ENCODE measurements around the gene TMEM156. TPM values are rescaled to one million over a fixed set of nuclear protein-coding genes. Genes with fewer than 3 reads are reported as not detected.

TMEM156 gene
- total RNA-seq, 1 donor, result not detected

DNA sequence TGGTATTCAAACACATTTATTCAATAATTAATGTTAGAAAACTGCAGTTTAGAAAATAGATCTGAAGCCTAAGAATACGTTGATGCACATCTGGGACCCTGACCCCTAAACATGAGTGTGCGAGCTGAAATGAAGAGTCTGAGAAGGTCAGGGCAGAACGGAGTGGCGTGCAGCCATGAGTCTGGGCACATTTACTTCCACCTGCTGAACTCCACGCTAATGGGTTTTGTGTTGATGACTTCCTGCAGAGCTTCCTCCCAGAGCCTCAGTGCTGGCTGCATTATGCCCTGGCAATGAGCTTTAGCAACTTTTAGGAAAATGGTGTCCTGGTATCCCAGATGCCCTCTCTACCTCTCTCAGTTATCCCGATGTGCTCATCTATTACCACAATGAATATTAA, 111.5 kb downstream of the TMEM156 start:
- no peaks in the 10 kb centered on the region for H3K27me3 ChIP-seq (ENCODE audit: insufficient read depth, low read length)
- H3K36me3 ChIP-seq (ENCODE audit: insufficient read depth, low read length), result peaks cover 81% of the 10 kb centered on the region
- H3K4me3 ChIP-seq (ENCODE audit: insufficient read depth, low read length), result no peak overlapping the region
- no peak overlapping the region for H3K27ac ChIP-seq (ENCODE audit: low read depth, low read length)
- no peaks in the 10 kb centered on the region for H3K79me2 ChIP-seq (ENCODE audit: insufficient read depth, low read length)
- peaks cover 2% of the 10 kb centered on the region for H4K20me1 ChIP-seq (ENCODE audit: insufficient read depth, low read length)
- no peak overlapping the region for H3K4me2 ChIP-seq (ENCODE audit: insufficient read depth, low read length)
- TF ChIP-seq, protein P1, sequence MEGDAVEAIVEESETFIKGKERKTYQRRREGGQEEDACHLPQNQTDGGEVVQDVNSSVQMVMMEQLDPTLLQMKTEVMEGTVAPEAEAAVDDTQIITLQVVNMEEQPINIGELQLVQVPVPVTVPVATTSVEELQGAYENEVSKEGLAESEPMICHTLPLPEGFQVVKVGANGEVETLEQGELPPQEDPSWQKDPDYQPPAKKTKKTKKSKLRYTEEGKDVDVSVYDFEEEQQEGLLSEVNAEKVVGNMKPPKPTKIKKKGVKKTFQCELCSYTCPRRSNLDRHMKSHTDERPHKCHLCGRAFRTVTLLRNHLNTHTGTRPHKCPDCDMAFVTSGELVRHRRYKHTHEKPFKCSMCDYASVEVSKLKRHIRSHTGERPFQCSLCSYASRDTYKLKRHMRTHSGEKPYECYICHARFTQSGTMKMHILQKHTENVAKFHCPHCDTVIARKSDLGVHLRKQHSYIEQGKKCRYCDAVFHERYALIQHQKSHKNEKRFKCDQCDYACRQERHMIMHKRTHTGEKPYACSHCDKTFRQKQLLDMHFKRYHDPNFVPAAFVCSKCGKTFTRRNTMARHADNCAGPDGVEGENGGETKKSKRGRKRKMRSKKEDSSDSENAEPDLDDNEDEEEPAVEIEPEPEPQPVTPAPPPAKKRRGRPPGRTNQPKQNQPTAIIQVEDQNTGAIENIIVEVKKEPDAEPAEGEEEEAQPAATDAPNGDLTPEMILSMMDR (IDR thresholded peaks at IDR 0.05; ENCODE audit: extremely low read depth, low read depth, low read length), result no peak
- H3K9me3 ChIP-seq (ENCODE audit: low read depth, low read length), result no peaks in the 10 kb centered on the region
- H3K4me1 ChIP-seq (ENCODE audit: insufficient read depth, low read length), result no peaks in the 10 kb centered on the region
- DNase-seq (ENCODE audit: insufficient read length, low spot score, missing footprints), result no peak
- no peak overlapping the region for H2AFZ ChIP-seq (ENCODE audit: low read length)

DNA sequence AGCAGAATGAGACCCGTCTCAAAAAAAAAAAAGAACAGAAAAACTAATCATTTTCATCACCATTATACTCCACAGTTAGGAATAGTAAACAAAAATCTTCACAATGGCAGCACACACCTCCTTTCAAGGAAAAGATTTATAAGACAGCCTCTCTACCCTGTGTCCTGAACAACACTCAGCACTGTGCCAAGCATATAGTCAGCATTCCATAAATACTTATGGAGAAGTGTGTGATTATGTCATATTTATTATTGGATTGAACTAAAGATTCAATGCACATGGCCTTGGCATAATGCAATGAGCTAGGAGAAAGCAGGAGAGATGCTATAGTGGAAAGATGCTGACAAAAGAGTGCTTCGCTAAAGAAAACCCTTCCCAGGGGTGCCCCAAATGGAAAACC, 112.0 kb downstream of the TMEM156 start:
- TF ChIP-seq, protein P1 (IDR thresholded peaks at IDR 0.05; ENCODE audit: extremely low read depth, low read depth, low read length), result no peak
- Histone ChIP-seq H4K20me1 (ENCODE audit: insufficient read depth, low read length) (peaks cover 2% of the 10 kb centered on the region), H3K9me3 (ENCODE audit: low read depth, low read length) (no peaks in the 10 kb centered on the region), H3K27me3 (ENCODE audit: insufficient read depth, low read length) (no peaks in the 10 kb centered on the region), H3K27ac (ENCODE audit: low read depth, low read length) (no peak overlapping the region), H3K79me2 (ENCODE audit: insufficient read depth, low read length) (no peaks in the 10 kb centered on the region), H3K4me2 (ENCODE audit: insufficient read depth, low read length) (no peak overlapping the region), H3K4me1 (ENCODE audit: insufficient read depth, low read length) (no peaks in the 10 kb centered on the region), H2AFZ (ENCODE audit: low read length) (no peak overlapping the region), H3K36me3 (ENCODE audit: insufficient read depth, low read length) (peaks cover 81% of the 10 kb centered on the region), H3K4me3 (ENCODE audit: insufficient read depth, low read length) (no peak overlapping the region)
- DNase-seq (ENCODE audit: insufficient read length, low spot score, missing footprints), result peak; percentile 57

DNA sequence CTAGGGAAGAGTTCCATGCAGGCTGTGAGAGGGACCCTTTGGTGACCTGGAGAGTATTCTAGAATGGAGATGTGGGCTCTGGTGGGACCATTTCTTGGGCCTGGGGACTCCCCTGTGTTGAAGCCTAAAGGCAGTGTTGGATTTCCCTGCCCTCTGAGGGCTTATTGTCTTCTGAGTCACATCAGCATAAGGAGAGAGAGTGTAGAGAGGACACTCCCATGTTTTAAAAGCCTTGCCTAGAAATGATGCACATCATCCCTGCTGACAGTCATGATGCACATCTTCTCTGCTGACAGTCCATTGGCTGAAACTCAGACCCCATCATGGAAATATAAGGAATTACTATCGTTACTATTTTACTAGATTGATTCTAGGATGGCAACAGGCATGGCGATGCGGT, 112.7 kb downstream of the TMEM156 start:
- no peaks in the 10 kb centered on the region for H3K79me2 ChIP-seq (ENCODE audit: insufficient read depth, low read length)
- no peak overlapping the region for H3K4me2 ChIP-seq (ENCODE audit: insufficient read depth, low read length)
- H3K4me1 ChIP-seq (ENCODE audit: insufficient read depth, low read length), result no peaks in the 10 kb centered on the region
- TF ChIP-seq, protein P1 (IDR thresholded peaks at IDR 0.05; ENCODE audit: extremely low read depth, low read depth, low read length), result no peak
- no peak overlapping the region for H2AFZ ChIP-seq (ENCODE audit: low read length)
- no peaks in the 10 kb centered on the region for H3K27me3 ChIP-seq (ENCODE audit: insufficient read depth, low read length)
- no peak overlapping the region for H3K4me3 ChIP-seq (ENCODE audit: insufficient read depth, low read length)
- peak overlapping the region; percentile 12 for H3K27ac ChIP-seq (ENCODE audit: low read depth, low read length)
- H3K9me3 ChIP-seq (ENCODE audit: low read depth, low read length), result no peaks in the 10 kb centered on the region
- peak; percentile 59 for DNase-seq (ENCODE audit: insufficient read length, low spot score, missing footprints)
- peaks cover 2% of the 10 kb centered on the region for H4K20me1 ChIP-seq (ENCODE audit: insufficient read depth, low read length)
- peaks cover 81% of the 10 kb centered on the region for H3K36me3 ChIP-seq (ENCODE audit: insufficient read depth, low read length)

DNA sequence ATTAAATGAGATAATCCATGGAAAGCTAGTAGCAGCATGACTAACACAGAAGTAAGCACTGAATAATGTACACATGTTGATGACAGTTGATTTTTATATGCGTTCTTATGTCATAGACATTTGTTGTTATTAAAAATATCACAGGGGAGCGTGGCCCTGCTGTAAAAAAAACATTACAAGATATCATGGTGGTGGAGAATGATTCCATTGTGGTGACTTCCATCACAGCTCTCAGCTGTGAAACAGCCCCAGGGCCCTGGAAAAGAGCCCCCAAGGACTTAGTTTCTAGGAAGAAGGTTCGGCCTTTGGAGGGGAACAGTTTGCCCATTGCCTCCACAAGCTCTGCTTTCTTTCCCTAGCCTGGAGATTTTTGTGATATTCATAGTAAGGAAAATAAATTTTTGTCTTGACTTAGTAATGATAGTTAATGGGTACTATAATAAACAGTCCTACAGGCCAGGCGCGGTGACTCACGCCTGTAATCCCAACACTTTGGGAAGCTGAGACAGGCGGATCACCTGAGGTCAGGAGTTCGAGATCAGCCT, 114.7 kb downstream of the TMEM156 start:
- no peaks in the 10 kb centered on the region for H3K9me3 ChIP-seq (ENCODE audit: low read depth, low read length)
- H3K4me2 ChIP-seq (ENCODE audit: insufficient read depth, low read length), result no peak overlapping the region
- H3K4me1 ChIP-seq (ENCODE audit: insufficient read depth, low read length), result no peaks in the 10 kb centered on the region
- H3K27ac ChIP-seq (ENCODE audit: low read depth, low read length), result peak overlapping the region; percentile 40
- peak; percentile 75 for DNase-seq (ENCODE audit: insufficient read length, low spot score, missing footprints)
- no peaks in the 10 kb centered on the region for H3K27me3 ChIP-seq (ENCODE audit: insufficient read depth, low read length)
- H4K20me1 ChIP-seq (ENCODE audit: insufficient read depth, low read length), result peaks cover 2% of the 10 kb centered on the region
- no peaks in the 10 kb centered on the region for H3K79me2 ChIP-seq (ENCODE audit: insufficient read depth, low read length)
- peaks cover 83% of the 10 kb centered on the region for H3K36me3 ChIP-seq (ENCODE audit: insufficient read depth, low read length)
- H3K4me3 ChIP-seq (ENCODE audit: insufficient read depth, low read length), result no peak overlapping the region
- TF ChIP-seq, protein P1 (IDR thresholded peaks at IDR 0.05; ENCODE audit: extremely low read depth, low read depth, low read length), result no peak
- H2AFZ ChIP-seq (ENCODE audit: low read length), result no peak overlapping the region

Other genes with a start within 250 kb of the TMEM156 start
- under 0.01 TPM in 1 of 2 replicates, not detected in the other for gene TLR10, start 249.4 kb downstream of the TMEM156 start, total RNA-seq
- 2.4 and 3.3 TPM in 2 replicates for gene TLR1, start 227.6 kb downstream of the TMEM156 start, total RNA-seq
- gene TLR6, start 175.6 kb downstream of the TMEM156 start, total RNA-seq, result 5.1 and 7.4 TPM in 2 replicates
- 352 and 392 TPM in 2 replicates for gene FAM114A1, start 164.6 kb downstream of the TMEM156 start, total RNA-seq
- gene KLHL5, start 29.8 kb upstream of the TMEM156 start, total RNA-seq, result 65.1 and 95.5 TPM in 2 replicates
- 47.0 and 57.8 TPM in 2 replicates for gene WDR19, start 150.1 kb upstream of the TMEM156 start, total RNA-seq